ENCODE data around the gene MRM2.
A peak's percentile ranks its signal among the peaks of the same experiment; 100 is the strongest.

The MRM2 gene

DNA sequence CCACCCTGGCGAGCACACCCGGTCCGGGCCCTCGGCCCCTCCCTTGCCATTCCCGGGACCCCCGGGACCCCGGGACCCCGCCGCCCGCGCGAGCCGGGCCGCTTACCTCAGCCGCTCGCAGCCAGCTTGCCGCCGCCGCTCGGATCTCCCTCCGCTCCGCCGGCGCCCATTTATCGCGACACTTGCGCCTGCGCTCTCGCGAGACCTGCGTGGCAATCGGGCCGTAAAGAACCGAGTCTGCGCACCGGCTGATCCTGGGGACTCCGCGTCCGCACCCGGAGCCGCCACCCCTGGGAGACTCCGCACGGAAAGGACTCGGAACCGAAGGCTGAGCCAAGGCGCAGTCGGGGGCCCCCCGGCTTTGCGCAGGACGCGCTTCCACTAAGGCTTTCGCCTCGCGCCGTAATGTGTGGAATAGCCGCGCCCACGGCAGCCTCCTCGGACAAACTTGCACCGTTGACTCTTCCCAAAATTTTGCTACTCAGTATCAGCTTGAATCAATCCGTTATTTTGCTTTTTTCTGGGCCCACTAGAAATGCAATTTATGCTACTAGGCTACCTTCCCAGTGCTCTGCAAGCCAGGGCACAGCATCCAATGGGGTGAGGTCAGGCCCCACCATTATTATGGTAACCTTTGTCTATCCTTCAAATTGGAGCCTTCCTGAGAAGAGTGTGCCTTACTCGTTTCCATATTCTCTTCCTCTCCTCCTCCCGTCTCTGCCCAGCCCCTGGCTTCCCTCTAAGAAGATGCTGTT is 9.1 kb downstream of the MRM2 start, which contains the start of gene MAD1L1:
TSS of gene MAD1L1 (minus strand) at position 180 of the 755 bp plus-strand sequence. CDS start 2,812 bp downstream, outside the sequence.
- Histone ChIP-seq H3K27me3 (ENCODE audit: control insufficient read depth in 2 of 2, insufficient read depth in 2 of 2, low read length in 2 of 2) (no peaks in the 10 kb centered on the region), H3K9ac (ENCODE audit: low read depth in 1 of 2, low read length in 2 of 2) (peak within 1 kb of the TSS; percentile 57 to 78), H3K4me3 (ENCODE audit: low read length in 2 of 2) (peak within 1 kb of the TSS; percentile 71 to 95), H3K4me1 (ENCODE audit: control insufficient read depth in 2 of 2, insufficient read depth in 2 of 2, low read length in 2 of 2) (peaks cover 11 to 18% of the 10 kb centered on the region in 2 donors), H3K27ac (ENCODE audit: low read depth in 2 of 2, low read length in 2 of 2) (peak within 1 kb of the TSS in 1 of 2 donors; percentile 32), H3K9me3 (ENCODE audit: control insufficient read depth in 2 of 2, low read length in 2 of 2) (no peaks in the 10 kb centered on the region), H3K36me3 (ENCODE audit: control insufficient read depth in 2 of 2, insufficient read depth in 2 of 2, low read length in 2 of 2) (peaks cover 12 to 27% of the 10 kb centered on the region in 2 donors)

DNA sequence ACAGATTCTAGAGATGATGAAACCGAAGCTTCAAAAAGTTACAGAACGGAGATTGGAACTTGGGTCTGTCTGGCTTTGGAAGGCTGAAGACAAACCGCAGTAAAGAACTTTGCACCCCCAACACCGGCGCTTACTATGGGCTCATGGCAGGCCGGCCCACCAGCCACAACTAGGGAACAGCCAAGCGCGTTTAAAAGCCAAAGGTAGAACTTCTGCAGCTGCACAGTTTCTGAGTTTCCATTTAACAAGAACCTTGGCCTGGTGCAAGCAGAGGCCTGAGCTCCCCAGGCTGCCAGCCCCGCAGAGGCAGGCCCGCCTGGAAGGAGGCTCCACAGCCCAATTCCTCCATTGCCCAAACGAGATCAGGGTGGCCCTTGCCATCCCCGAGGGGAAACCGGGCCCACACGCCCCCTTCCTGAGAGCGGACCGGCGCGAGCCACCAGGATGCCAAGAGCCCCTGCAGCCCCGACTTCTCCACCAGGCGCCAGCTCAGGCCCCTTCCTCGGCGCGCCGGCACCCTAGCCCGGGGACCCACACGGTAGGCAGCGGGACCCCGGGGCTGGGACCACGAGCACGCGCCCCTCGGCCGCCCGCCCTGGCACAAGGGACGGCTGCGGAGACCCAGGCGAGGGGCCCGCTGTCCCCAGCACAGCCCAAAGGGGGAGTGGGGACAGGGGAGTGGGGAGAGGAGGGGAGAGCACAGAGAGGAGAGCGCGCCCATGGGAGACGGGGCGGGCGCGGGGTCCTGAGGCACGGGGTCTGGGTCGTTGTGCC is 9.8 kb downstream of the MRM2 start:
- Histone ChIP-seq H3K36me3 (ENCODE audit: control insufficient read depth in 2 of 2, insufficient read depth in 2 of 2, low read length in 2 of 2) (peaks cover 14 to 26% of the 10 kb centered on the region in 2 donors), H3K9ac (ENCODE audit: low read depth in 1 of 2, low read length in 2 of 2) (peak overlapping the region; percentile 57 to 78), H3K4me3 (ENCODE audit: low read length in 2 of 2) (peak overlapping the region; percentile 71 to 95), H3K4me1 (ENCODE audit: control insufficient read depth in 2 of 2, insufficient read depth in 2 of 2, low read length in 2 of 2) (peaks cover 8 to 18% of the 10 kb centered on the region in 2 donors), H3K27ac (ENCODE audit: low read depth in 2 of 2, low read length in 2 of 2) (peak overlapping the region in 1 of 2 donors; percentile 32), H3K27me3 (ENCODE audit: control insufficient read depth in 2 of 2, insufficient read depth in 2 of 2, low read length in 2 of 2) (no peaks in the 10 kb centered on the region), H3K9me3 (ENCODE audit: control insufficient read depth in 2 of 2, low read length in 2 of 2) (no peaks in the 10 kb centered on the region)

DNA sequence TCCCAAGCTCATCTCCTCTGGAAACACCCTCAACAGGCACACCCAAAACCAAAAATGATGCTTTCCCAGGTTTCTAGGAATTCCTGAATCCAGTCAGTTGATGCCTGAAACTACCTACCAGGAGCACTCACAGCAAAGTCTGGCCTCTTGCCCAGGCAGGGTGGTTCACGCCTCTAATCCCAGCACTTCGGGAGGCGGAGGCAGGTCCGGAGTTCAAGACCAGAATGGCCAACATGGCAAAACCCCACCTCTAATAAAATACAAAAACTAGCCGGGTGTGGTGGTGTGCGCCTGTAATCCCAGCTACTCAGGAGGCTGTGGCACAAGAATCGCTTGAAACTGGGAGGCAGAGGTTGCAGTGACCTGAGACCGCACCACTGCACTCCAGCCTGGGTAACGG is 11.1 kb downstream of the MRM2 start:
- Histone ChIP-seq H3K4me3 (ENCODE audit: low read length in 2 of 2) (no peak overlapping the region), H3K36me3 (ENCODE audit: control insufficient read depth in 2 of 2, insufficient read depth in 2 of 2, low read length in 2 of 2) (peaks cover 18 to 23% of the 10 kb centered on the region in 2 donors), H3K9ac (ENCODE audit: low read depth in 1 of 2, low read length in 2 of 2) (no peak overlapping the region), H3K9me3 (ENCODE audit: control insufficient read depth in 2 of 2, low read length in 2 of 2) (no peaks in the 10 kb centered on the region), H3K27ac (ENCODE audit: low read depth in 2 of 2, low read length in 2 of 2) (no peak overlapping the region), H3K27me3 (ENCODE audit: control insufficient read depth in 2 of 2, insufficient read depth in 2 of 2, low read length in 2 of 2) (no peaks in the 10 kb centered on the region), H3K4me1 (ENCODE audit: control insufficient read depth in 2 of 2, insufficient read depth in 2 of 2, low read length in 2 of 2) (peaks cover 8 to 18% of the 10 kb centered on the region in 2 donors)

DNA sequence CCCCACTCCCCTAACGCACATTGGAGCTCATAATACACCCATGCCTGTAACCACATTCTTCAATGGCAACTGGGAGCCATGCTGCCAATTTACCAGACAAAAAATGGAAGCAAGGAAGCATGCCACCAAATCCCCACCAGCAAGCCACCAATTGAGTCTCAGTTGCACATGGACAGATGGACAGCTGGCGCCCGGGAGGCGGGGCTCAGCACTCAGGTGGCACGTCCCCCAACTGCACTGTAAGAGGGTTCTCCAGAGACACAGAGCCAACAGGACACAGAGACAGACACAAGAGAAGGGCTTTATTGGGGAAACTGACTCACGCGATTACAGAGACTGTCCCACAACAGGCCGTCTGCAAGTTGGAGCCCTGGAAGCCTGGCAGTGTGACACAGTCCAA is 11.8 kb downstream of the MRM2 start:
- Histone ChIP-seq H3K9ac (ENCODE audit: low read depth in 1 of 2, low read length in 2 of 2) (no peak overlapping the region), H3K9me3 (ENCODE audit: control insufficient read depth in 2 of 2, low read length in 2 of 2) (no peaks in the 10 kb centered on the region), H3K27ac (ENCODE audit: low read depth in 2 of 2, low read length in 2 of 2) (no peak overlapping the region), H3K36me3 (ENCODE audit: control insufficient read depth in 2 of 2, insufficient read depth in 2 of 2, low read length in 2 of 2) (peaks cover 23 to 27% of the 10 kb centered on the region in 2 donors), H3K27me3 (ENCODE audit: control insufficient read depth in 2 of 2, insufficient read depth in 2 of 2, low read length in 2 of 2) (no peaks in the 10 kb centered on the region), H3K4me3 (ENCODE audit: low read length in 2 of 2) (no peak overlapping the region), H3K4me1 (ENCODE audit: control insufficient read depth in 2 of 2, insufficient read depth in 2 of 2, low read length in 2 of 2) (peaks cover 8 to 18% of the 10 kb centered on the region in 2 donors)

DNA sequence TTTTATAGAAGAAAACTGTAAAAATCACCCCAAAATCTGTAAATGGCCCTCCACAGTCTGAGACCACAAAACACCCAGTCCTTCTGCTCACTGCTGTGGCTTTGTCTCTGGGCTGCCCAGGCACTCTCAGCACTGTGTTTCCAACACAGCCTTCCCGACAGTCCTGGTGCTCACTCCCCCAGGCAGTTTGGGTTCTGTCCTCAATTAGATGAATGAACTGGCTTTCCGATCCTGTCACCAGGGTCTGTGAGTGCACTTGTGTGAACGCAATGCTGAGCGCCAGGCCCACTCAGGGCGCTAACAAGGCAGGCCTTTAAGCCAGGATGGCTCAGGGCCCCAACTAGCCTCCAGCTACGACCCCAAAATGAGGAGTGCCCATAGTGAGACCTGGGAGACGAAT is 12.5 kb downstream of the MRM2 start:
- no peak overlapping the region for H3K9ac ChIP-seq (ENCODE audit: low read depth in 1 of 2, low read length in 2 of 2)
- H3K27ac ChIP-seq (ENCODE audit: low read depth in 2 of 2, low read length in 2 of 2) = no peak overlapping the region
- H3K36me3 ChIP-seq (ENCODE audit: control insufficient read depth in 2 of 2, insufficient read depth in 2 of 2, low read length in 2 of 2) = peaks cover 23 to 27% of the 10 kb centered on the region in 2 donors
- no peaks in the 10 kb centered on the region for H3K9me3 ChIP-seq (ENCODE audit: control insufficient read depth in 2 of 2, low read length in 2 of 2)
- no peak overlapping the region for H3K4me3 ChIP-seq (ENCODE audit: low read length in 2 of 2)
- H3K4me1 ChIP-seq (ENCODE audit: control insufficient read depth in 2 of 2, insufficient read depth in 2 of 2, low read length in 2 of 2) = peaks cover 8 to 18% of the 10 kb centered on the region in 2 donors
- no peaks in the 10 kb centered on the region for H3K27me3 ChIP-seq (ENCODE audit: control insufficient read depth in 2 of 2, insufficient read depth in 2 of 2, low read length in 2 of 2)

DNA sequence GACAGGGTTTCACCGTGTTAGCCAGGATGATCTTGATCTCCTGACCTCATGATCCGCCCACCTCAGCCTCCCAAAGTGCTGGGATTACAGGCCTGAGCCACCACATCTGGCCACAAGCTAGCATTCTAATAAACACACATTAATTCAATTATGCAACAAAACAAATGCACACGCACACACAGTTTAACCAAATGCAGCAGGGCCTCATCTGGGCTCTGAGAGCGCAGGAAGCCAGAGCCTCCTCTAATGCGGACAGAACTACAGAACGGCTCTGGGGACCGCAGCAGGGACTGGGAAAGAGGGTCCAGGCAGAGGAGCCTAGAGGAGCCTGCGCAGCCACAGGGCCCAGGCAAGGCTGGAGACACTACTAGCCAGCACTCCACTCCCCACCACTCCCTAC is 13.1 kb downstream of the MRM2 start:
- Histone ChIP-seq H3K4me1 (ENCODE audit: control insufficient read depth in 2 of 2, insufficient read depth in 2 of 2, low read length in 2 of 2) (peaks cover 8 to 18% of the 10 kb centered on the region in 2 donors), H3K9ac (ENCODE audit: low read depth in 1 of 2, low read length in 2 of 2) (no peak overlapping the region), H3K27me3 (ENCODE audit: control insufficient read depth in 2 of 2, insufficient read depth in 2 of 2, low read length in 2 of 2) (no peaks in the 10 kb centered on the region), H3K9me3 (ENCODE audit: control insufficient read depth in 2 of 2, low read length in 2 of 2) (no peaks in the 10 kb centered on the region), H3K4me3 (ENCODE audit: low read length in 2 of 2) (no peak overlapping the region), H3K27ac (ENCODE audit: low read depth in 2 of 2, low read length in 2 of 2) (no peak overlapping the region), H3K36me3 (ENCODE audit: control insufficient read depth in 2 of 2, insufficient read depth in 2 of 2, low read length in 2 of 2) (peaks cover 23 to 27% of the 10 kb centered on the region in 2 donors)

DNA sequence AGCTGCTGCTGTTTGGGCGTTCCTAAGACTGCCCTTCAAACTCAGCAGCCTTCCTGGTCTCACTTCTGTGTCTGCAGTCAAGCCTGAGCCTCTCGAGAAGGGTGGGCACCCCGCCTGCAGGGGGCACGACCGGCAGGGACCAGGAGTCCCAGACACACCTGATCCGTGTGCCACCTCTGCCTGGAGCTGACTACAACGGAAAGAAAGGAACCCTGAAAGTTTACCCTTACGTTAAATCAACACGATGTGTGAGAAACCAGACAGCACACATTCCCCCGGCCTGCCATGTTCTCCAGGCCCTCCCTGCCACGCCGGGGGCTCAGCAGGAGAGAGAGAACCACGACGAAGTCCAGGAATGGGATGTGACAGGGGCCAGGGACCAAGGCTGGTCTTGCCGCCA is 14.3 kb downstream of the MRM2 start:
- Histone ChIP-seq H3K4me3 (ENCODE audit: low read length in 2 of 2) (no peak overlapping the region), H3K27me3 (ENCODE audit: control insufficient read depth in 2 of 2, insufficient read depth in 2 of 2, low read length in 2 of 2) (no peaks in the 10 kb centered on the region), H3K36me3 (ENCODE audit: control insufficient read depth in 2 of 2, insufficient read depth in 2 of 2, low read length in 2 of 2) (peaks cover 23 to 27% of the 10 kb centered on the region in 2 donors), H3K9ac (ENCODE audit: low read depth in 1 of 2, low read length in 2 of 2) (no peak overlapping the region), H3K4me1 (ENCODE audit: control insufficient read depth in 2 of 2, insufficient read depth in 2 of 2, low read length in 2 of 2) (peaks cover 5 to 15% of the 10 kb centered on the region in 2 donors), H3K9me3 (ENCODE audit: control insufficient read depth in 2 of 2, low read length in 2 of 2) (no peaks in the 10 kb centered on the region), H3K27ac (ENCODE audit: low read depth in 2 of 2, low read length in 2 of 2) (no peak overlapping the region)

DNA sequence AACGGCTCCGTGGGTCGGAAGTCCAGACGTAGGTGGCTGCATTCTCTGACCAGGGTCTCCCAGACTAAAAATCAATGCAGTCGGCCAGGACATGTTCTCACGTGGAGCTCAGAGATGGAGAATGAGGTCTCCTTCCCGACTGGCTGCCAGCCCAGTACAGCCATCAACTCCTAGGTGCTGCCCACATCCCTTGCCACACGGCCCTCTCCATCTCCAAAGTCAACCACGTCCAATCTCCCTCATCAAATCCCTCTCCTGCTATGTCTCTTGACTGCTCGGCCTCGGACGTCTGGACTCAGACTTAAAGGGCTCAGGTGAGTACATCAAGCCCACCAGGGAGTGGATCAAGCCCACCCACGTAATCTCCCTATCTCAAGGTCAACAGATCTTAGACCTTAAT is 16.2 kb downstream of the MRM2 start:
- Histone ChIP-seq H3K4me1 (ENCODE audit: control insufficient read depth in 2 of 2, insufficient read depth in 2 of 2, low read length in 2 of 2) (peaks cover 0 to 4% of the 10 kb centered on the region in 2 donors), H3K27me3 (ENCODE audit: control insufficient read depth in 2 of 2, insufficient read depth in 2 of 2, low read length in 2 of 2) (no peaks in the 10 kb centered on the region), H3K9me3 (ENCODE audit: control insufficient read depth in 2 of 2, low read length in 2 of 2) (no peaks in the 10 kb centered on the region), H3K4me3 (ENCODE audit: low read length in 2 of 2) (no peak overlapping the region), H3K9ac (ENCODE audit: low read depth in 1 of 2, low read length in 2 of 2) (no peak overlapping the region), H3K36me3 (ENCODE audit: control insufficient read depth in 2 of 2, insufficient read depth in 2 of 2, low read length in 2 of 2) (peaks cover 26 to 34% of the 10 kb centered on the region in 2 donors), H3K27ac (ENCODE audit: low read depth in 2 of 2, low read length in 2 of 2) (no peak overlapping the region)

DNA sequence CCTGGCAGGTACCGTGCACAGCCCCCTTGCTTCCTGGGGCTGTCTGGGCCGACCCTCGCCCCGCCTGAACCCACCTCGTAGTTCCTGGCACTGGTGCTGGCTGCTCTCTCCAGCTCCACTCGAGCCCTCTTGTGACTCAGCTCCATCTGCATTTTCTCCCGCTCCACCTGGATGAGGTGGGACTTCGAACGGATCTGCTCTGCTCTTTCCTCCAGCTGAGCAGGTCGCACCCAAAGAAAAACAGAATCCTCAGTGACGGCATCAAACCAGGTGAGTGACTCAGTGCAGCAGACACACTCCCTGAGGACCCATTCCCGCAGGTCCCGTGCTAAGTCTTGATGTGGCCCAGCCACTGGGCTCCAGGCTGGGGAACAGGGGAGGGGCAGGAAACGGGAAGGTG is 16.7 kb downstream of the MRM2 start:
- Histone ChIP-seq H3K36me3 (ENCODE audit: control insufficient read depth in 2 of 2, insufficient read depth in 2 of 2, low read length in 2 of 2) (peaks cover 26 to 34% of the 10 kb centered on the region in 2 donors), H3K27ac (ENCODE audit: low read depth in 2 of 2, low read length in 2 of 2) (no peak overlapping the region), H3K4me3 (ENCODE audit: low read length in 2 of 2) (no peak overlapping the region), H3K27me3 (ENCODE audit: control insufficient read depth in 2 of 2, insufficient read depth in 2 of 2, low read length in 2 of 2) (no peaks in the 10 kb centered on the region), H3K4me1 (ENCODE audit: control insufficient read depth in 2 of 2, insufficient read depth in 2 of 2, low read length in 2 of 2) (peaks cover 0 to 1% of the 10 kb centered on the region in 2 donors), H3K9ac (ENCODE audit: low read depth in 1 of 2, low read length in 2 of 2) (no peak overlapping the region), H3K9me3 (ENCODE audit: control insufficient read depth in 2 of 2, low read length in 2 of 2) (no peaks in the 10 kb centered on the region)

DNA sequence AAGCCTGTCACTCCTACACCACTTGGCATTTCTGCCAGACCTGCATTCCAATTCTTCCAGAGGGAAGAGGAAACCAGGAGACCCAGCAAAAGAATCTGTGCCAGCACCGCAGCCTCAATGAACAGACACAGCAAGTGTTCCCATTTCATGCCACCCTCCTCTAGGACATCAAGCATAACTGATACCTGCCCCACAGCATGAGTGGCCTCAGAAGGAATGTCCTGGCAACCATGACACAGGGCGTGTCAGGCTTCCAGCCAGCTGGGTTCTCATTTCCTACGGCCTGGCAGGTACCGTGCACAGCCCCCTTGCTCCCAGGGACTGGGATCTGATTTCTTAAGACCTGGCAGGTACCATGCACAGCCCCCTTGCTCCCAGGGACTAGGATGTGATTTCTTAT is 17.1 kb downstream of the MRM2 start:
- H3K27me3 ChIP-seq (ENCODE audit: control insufficient read depth in 2 of 2, insufficient read depth in 2 of 2, low read length in 2 of 2) = no peaks in the 10 kb centered on the region
- H3K4me1 ChIP-seq (ENCODE audit: control insufficient read depth in 2 of 2, insufficient read depth in 2 of 2, low read length in 2 of 2) = no peaks in the 10 kb centered on the region
- peaks cover 26 to 31% of the 10 kb centered on the region in 2 donors for H3K36me3 ChIP-seq (ENCODE audit: control insufficient read depth in 2 of 2, insufficient read depth in 2 of 2, low read length in 2 of 2)
- no peaks in the 10 kb centered on the region for H3K9me3 ChIP-seq (ENCODE audit: control insufficient read depth in 2 of 2, low read length in 2 of 2)
- no peak overlapping the region for H3K4me3 ChIP-seq (ENCODE audit: low read length in 2 of 2)
- H3K27ac ChIP-seq (ENCODE audit: low read depth in 2 of 2, low read length in 2 of 2) = no peak overlapping the region
- no peak overlapping the region for H3K9ac ChIP-seq (ENCODE audit: low read depth in 1 of 2, low read length in 2 of 2)

Data from mucosa of rectum (tissue), 2 donors.